Liver (tissue), 9 donors: ENCODE measurements around the gene SPTBN5. TPM values are rescaled to one million over a fixed set of nuclear protein-coding genes. Genes with fewer than 3 reads are reported as not detected.

ENCODE experiments used
- DNase-seq: peaks from one replicate; pipeline ENCODE4 v3.0.0-alpha.2; 2017; ENCODE audit warnings: low spot score
- H3K27ac ChIP-seq, 2 donors: one replicate each; pipeline ENCODE4 v1.7.0; 2013; ENCODE audit warnings: inconsistent platforms in 2 of 2, low read length in 2 of 2, control low read depth in 1 of 2, low read depth in 1 of 2, mild to moderate bottlenecking in 1 of 2
- H3K27me3 ChIP-seq, 4 donors: one replicate each; pipeline versions ENCODE4 v1.6.1 to v1.7.0; 2013; ENCODE audit warnings: low read length in 3 of 4, inconsistent platforms in 1 of 4, mild to moderate bottlenecking in 1 of 4, moderate library complexity in 1 of 4; ENCODE audit not compliant: control insufficient read depth in 4 of 4, insufficient read depth in 4 of 4
- H3K36me3 ChIP-seq, 4 donors: one replicate each; pipeline versions ENCODE4 v1.6.1 to v1.7.0; 2013; ENCODE audit warnings: low read length in 3 of 4, mild to moderate bottlenecking in 3 of 4, low read depth in 1 of 4, moderate library complexity in 1 of 4; ENCODE audit not compliant: control insufficient read depth in 4 of 4, insufficient read depth in 3 of 4
- H3K4me1 ChIP-seq, 4 donors: one replicate each; pipeline versions ENCODE4 v1.6.1 to v1.7.0; 2013; ENCODE audit warnings: low read length in 3 of 4, mild to moderate bottlenecking in 3 of 4, moderate library complexity in 1 of 4; ENCODE audit not compliant: control insufficient read depth in 4 of 4, insufficient read depth in 4 of 4
- H3K4me3 ChIP-seq, 3 donors: one replicate each; pipeline versions ENCODE4 v1.6.1 to v1.7.0; 2013; ENCODE audit warnings: low read length in 3 of 3, control low read depth in 1 of 3, low read depth in 1 of 3, mild to moderate bottlenecking in 1 of 3
- H3K9ac ChIP-seq, 2 donors: one replicate each; pipeline ENCODE4 v1.7.0; 2013; ENCODE audit warnings: low read length in 2 of 2, mild to moderate bottlenecking in 2 of 2, moderate library complexity in 2 of 2, control low read depth in 1 of 2, low read depth in 1 of 2
- H3K9me3 ChIP-seq, 4 donors: one replicate each; pipeline versions ENCODE4 v1.6.1 to v1.7.0; 2013; ENCODE audit warnings: low read length in 3 of 4; ENCODE audit not compliant: control insufficient read depth in 4 of 4
- FOXA1 ChIP-seq: IDR thresholded peaks from 2 replicates; pipeline ENCODE4 v1.6.1; 2016; ENCODE audit warnings: antibody characterized with exemption
- FOXA2 ChIP-seq: IDR thresholded peaks from 2 replicates; pipeline ENCODE4 v1.6.1; 2016; ENCODE audit warnings: antibody characterized with exemption
- JUND ChIP-seq, 2 donors: IDR thresholded peaks; 2 replicates each; pipeline ENCODE4 v1.6.1; 2016; ENCODE audit warnings: antibody characterized with exemption in 2 of 2
- NR2F2 ChIP-seq: IDR thresholded peaks from 2 replicates; pipeline ENCODE4 v1.6.1; 2016; ENCODE audit warnings: antibody characterized with exemption
- SP1 ChIP-seq: IDR thresholded peaks from 2 replicates; pipeline ENCODE4 v1.6.1; 2018; ENCODE audit warnings: antibody characterized with exemption, mild to moderate bottlenecking
- YY1 ChIP-seq: IDR thresholded peaks from 2 replicates; pipeline ENCODE4 v1.6.1; 2016; ENCODE audit warnings: antibody characterized with exemption, mild to moderate bottlenecking
- WGBS: extraction: QIAGEN DNeasy Blood & Tissue Kit; methylation state at CpG from one replicate; pipeline ENCODE4 v1.1.7; 2013; 5-methylcytosine and 5-hydroxymethylcytosine counted together
- polyA plus RNA-seq, 2 donors: library from polyadenylated mRNA; stranded (reverse) in 1 of 2; unstranded in 1 of 2; fragments of 200-250 nt in 1 of 2; fragments of >200 nt in 1 of 2; fragmentation: Nextera tagmentation in 1 of 2; extraction: Ambion mirVana in 1 of 2; gene quantifications; one replicate each; pipeline versions ENCODE4 v1.2.1 to v1.2.3, GENCODE V29; 2013 to 2015
- total RNA-seq, 2 donors: library from RNA; depleted of rRNA; stranded (reverse); fragments of >200 nt; gene quantifications; one replicate each; pipeline ENCODE4 v1.2.3, GENCODE V29; 2014
- TF ChIP-seq, protein P1 (sequence below): IDR thresholded peaks from 2 replicates; pipeline ENCODE4 v1.6.1; 2016; ENCODE audit warnings: antibody characterized with exemption
- TF ChIP-seq, protein P2 (sequence below): fragments of 150-350 bp; IDR thresholded peaks from 2 replicates; pipeline ENCODE4 v1.5.1; 2017; ENCODE audit warnings: improper control_type of control experiment, low read depth, low read length; ENCODE audit not compliant: missing input control
- TF ChIP-seq, protein P3 (sequence below): IDR thresholded peaks from 2 replicates; pipeline ENCODE4 v1.6.1; 2016; ENCODE audit warnings: antibody characterized with exemption
- TF ChIP-seq, protein P4 (sequence below): IDR thresholded peaks from 2 replicates; pipeline ENCODE4 v1.6.1; 2016; ENCODE audit warnings: antibody characterized with exemption, mild to moderate bottlenecking
- TF ChIP-seq, protein P5 (sequence below): IDR thresholded peaks from 2 replicates; pipeline ENCODE4 v1.6.1; 2016; ENCODE audit warnings: antibody characterized with exemption
- donor health status: healthy.
- donor health status: healthy.
- donor health status: healthy.
- donor health status: healthy.
- donor health status: healthy.

SPTBN5 gene
- total and polyA plus RNA-seq, 4 donors = 0.12 to 1.7 (median 0.17) TPM

DNA sequence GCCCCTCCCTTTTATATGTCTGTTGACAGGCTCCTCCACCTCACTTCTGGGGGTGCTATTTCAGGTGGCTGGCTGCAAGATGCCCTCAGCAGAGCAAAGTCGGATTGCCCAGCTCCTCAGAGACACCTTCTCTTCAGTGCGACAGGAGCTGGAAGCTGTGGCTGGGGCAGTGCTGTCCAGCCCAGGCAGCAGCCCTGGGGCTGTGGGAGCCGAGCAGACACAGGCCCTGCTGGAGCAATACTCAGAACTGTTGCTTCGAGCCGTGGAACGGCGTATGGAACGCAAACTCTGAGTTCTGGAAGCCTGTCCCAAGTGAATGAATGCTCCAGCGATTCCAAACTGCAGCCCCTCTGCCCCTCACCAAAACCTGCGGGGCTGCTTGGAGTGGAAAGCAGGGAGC lies 68.7 kb downstream of the SPTBN5 start:
- DNase-seq = no peak
- no peak overlapping the region for H3K9ac ChIP-seq
- H3K27me3 ChIP-seq = no peaks in the 10 kb centered on the region
- peaks cover 0 to 12% (median 11%) of the 10 kb centered on the region in 4 donors for H3K4me1 ChIP-seq
- TF ChIP-seq JUND (IDR thresholded peaks at IDR 0.05) (no peak), FOXA1 (no peak), SP1 (no peak), FOXA2 (no peak), NR2F2 (no peak), YY1 (no peak)
- TF ChIP-seq, protein P1, sequence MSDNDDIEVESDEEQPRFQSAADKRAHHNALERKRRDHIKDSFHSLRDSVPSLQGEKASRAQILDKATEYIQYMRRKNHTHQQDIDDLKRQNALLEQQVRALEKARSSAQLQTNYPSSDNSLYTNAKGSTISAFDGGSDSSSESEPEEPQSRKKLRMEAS = no peak
- TF ChIP-seq, protein P2, sequence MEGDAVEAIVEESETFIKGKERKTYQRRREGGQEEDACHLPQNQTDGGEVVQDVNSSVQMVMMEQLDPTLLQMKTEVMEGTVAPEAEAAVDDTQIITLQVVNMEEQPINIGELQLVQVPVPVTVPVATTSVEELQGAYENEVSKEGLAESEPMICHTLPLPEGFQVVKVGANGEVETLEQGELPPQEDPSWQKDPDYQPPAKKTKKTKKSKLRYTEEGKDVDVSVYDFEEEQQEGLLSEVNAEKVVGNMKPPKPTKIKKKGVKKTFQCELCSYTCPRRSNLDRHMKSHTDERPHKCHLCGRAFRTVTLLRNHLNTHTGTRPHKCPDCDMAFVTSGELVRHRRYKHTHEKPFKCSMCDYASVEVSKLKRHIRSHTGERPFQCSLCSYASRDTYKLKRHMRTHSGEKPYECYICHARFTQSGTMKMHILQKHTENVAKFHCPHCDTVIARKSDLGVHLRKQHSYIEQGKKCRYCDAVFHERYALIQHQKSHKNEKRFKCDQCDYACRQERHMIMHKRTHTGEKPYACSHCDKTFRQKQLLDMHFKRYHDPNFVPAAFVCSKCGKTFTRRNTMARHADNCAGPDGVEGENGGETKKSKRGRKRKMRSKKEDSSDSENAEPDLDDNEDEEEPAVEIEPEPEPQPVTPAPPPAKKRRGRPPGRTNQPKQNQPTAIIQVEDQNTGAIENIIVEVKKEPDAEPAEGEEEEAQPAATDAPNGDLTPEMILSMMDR = no peak
- TF ChIP-seq, protein P3, sequence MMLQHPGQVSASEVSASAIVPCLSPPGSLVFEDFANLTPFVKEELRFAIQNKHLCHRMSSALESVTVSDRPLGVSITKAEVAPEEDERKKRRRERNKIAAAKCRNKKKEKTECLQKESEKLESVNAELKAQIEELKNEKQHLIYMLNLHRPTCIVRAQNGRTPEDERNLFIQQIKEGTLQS = no peak
- TF ChIP-seq, protein P4, sequence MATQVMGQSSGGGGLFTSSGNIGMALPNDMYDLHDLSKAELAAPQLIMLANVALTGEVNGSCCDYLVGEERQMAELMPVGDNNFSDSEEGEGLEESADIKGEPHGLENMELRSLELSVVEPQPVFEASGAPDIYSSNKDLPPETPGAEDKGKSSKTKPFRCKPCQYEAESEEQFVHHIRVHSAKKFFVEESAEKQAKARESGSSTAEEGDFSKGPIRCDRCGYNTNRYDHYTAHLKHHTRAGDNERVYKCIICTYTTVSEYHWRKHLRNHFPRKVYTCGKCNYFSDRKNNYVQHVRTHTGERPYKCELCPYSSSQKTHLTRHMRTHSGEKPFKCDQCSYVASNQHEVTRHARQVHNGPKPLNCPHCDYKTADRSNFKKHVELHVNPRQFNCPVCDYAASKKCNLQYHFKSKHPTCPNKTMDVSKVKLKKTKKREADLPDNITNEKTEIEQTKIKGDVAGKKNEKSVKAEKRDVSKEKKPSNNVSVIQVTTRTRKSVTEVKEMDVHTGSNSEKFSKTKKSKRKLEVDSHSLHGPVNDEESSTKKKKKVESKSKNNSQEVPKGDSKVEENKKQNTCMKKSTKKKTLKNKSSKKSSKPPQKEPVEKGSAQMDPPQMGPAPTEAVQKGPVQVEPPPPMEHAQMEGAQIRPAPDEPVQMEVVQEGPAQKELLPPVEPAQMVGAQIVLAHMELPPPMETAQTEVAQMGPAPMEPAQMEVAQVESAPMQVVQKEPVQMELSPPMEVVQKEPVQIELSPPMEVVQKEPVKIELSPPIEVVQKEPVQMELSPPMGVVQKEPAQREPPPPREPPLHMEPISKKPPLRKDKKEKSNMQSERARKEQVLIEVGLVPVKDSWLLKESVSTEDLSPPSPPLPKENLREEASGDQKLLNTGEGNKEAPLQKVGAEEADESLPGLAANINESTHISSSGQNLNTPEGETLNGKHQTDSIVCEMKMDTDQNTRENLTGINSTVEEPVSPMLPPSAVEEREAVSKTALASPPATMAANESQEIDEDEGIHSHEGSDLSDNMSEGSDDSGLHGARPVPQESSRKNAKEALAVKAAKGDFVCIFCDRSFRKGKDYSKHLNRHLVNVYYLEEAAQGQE = no peak
- H3K27ac ChIP-seq = no peak overlapping the region
- H3K36me3 ChIP-seq = peaks cover 0 to 22% (median 3%) of the 10 kb centered on the region in 4 donors
- H3K9me3 ChIP-seq = no peaks in the 10 kb centered on the region
- WGBS = 97% methylated on average over 10 of the region's 10 CpGs
- no peak overlapping the region for H3K4me3 ChIP-seq

DNA sequence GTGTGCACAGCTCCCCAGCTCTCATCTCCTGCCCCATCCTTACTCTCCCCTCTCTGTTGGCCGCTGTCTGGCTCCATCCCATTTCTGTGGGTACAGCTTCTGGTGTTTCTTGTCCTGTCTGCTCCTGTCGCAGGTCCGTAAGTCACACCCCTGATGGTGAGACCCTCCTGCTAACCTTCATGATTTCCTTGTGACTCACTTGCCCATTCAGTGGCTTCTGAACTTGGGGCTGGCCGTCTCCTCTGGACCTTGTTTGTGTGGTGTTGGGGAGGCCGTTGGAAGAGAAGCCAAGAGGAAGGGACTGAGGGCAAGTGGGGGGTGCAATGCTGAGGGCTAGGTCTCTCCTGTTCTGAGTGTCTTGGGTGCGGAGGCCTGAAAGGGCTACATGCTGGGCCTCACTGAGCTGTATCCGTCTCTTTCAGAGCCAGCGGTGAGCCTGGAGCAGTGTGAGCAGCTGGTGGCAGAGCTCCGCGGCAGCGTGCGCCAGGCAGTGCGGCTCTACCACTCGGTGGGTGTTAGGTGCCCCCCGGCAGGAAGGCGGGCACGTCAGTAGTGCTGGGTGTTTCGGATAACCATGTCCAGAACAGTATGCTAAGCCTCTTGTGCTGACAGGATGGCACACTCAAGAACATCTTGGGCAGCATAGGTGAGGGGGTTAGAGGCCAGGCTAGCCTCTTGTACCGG lies 69.6 kb downstream of the SPTBN5 start:
- H3K9me3 ChIP-seq = no peaks in the 10 kb centered on the region
- WGBS = 97% methylated on average over 19 of the region's 19 CpGs
- H3K27ac ChIP-seq = no peak overlapping the region
- no peak overlapping the region for H3K4me3 ChIP-seq
- H3K9ac ChIP-seq = no peak overlapping the region
- peaks cover 0 to 11% (median 11%) of the 10 kb centered on the region in 4 donors for H3K4me1 ChIP-seq
- TF ChIP-seq, protein P5, sequence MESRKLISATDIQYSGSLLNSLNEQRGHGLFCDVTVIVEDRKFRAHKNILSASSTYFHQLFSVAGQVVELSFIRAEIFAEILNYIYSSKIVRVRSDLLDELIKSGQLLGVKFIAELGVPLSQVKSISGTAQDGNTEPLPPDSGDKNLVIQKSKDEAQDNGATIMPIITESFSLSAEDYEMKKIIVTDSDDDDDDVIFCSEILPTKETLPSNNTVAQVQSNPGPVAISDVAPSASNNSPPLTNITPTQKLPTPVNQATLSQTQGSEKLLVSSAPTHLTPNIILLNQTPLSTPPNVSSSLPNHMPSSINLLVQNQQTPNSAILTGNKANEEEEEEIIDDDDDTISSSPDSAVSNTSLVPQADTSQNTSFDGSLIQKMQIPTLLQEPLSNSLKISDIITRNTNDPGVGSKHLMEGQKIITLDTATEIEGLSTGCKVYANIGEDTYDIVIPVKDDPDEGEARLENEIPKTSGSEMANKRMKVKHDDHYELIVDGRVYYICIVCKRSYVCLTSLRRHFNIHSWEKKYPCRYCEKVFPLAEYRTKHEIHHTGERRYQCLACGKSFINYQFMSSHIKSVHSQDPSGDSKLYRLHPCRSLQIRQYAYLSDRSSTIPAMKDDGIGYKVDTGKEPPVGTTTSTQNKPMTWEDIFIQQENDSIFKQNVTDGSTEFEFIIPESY = no peak
- TF ChIP-seq, protein P3 = no peak
- no peak for DNase-seq
- no peaks in the 10 kb centered on the region for H3K27me3 ChIP-seq
- H3K36me3 ChIP-seq = peaks cover 0 to 23% (median 5%) of the 10 kb centered on the region in 4 donors
